ENCODE data around the gene C4BPA.

Gene C4BPA

GRCh38 chr1:207173396-207173795 is 69.4 kb downstream of the C4BPA start:
- no peak overlapping the region for H3K4me3 ChIP-seq
- H3K27ac ChIP-seq = no peak overlapping the region
- DNase-seq (ENCODE audit: low spot score) = no peak
- TF ChIP-seq CTCF (IDR thresholded peaks at IDR 0.05) = no peak

- H3K27ac ChIP-seq = no peak overlapping the region
- no peak for DNase-seq (ENCODE audit: low spot score)
- H3K4me3 ChIP-seq = no peak overlapping the region
- no peak for TF ChIP-seq CTCF (IDR thresholded peaks at IDR 0.05)
Observed at GRCh38 chr1:207174913-207175312, 70.9 kb downstream of the C4BPA start.

- Histone ChIP-seq H3K27ac (no peak overlapping the region), H3K4me3 (no peak overlapping the region)
- TF ChIP-seq CTCF (IDR thresholded peaks at IDR 0.05) = no peak
- no peak for DNase-seq (ENCODE audit: low spot score)
Observed at GRCh38 chr1:207179036-207179435, 75.0 kb downstream of the C4BPA start.

GRCh38 chr1:207181847-207182246 is 77.8 kb downstream of the C4BPA start:
- Histone ChIP-seq H3K4me3 (no peak overlapping the region), H3K27ac (no peak overlapping the region)
- no peak for TF ChIP-seq CTCF (IDR thresholded peaks at IDR 0.05)
- DNase-seq (ENCODE audit: low spot score) = no peak

- no peak for DNase-seq (ENCODE audit: low spot score)
- Histone ChIP-seq H3K4me3 (no peak overlapping the region), H3K27ac (no peak overlapping the region)
- TF ChIP-seq CTCF (IDR thresholded peaks at IDR 0.05) = no peak
Observed at GRCh38 chr1:207186503-207186902, 82.5 kb downstream of the C4BPA start.

- no peak overlapping the region for H3K4me3 ChIP-seq
- DNase-seq (ENCODE audit: low spot score) = no peak
- TF ChIP-seq CTCF (IDR thresholded peaks at IDR 0.05) = no peak
- peak overlapping the region in 1 of 2 donors; percentile 25 for H3K27ac ChIP-seq
Observed at GRCh38 chr1:207188901-207189300, 84.9 kb downstream of the C4BPA start.

GRCh38 chr1:207191061-207191460 is 87.0 kb downstream of the C4BPA start:
- H3K4me3 ChIP-seq = no peak overlapping the region
- no peak for DNase-seq (ENCODE audit: low spot score)
- TF ChIP-seq CTCF (IDR thresholded peaks at IDR 0.05) = no peak
- H3K27ac ChIP-seq = no peak overlapping the region

Measured in coronary artery (tissue), 2 donors.